GM19452 (cell line): ENCODE results near the gene RNFT2.

Source experiments
- ATAC-seq: cut with Tn5 transposase; IDR thresholded peaks from one replicate; pipeline ENCODE4 v1.9.1; 2021; ENCODE audit not compliant: unreplicated experiment

Gene RNFT2

DNA sequence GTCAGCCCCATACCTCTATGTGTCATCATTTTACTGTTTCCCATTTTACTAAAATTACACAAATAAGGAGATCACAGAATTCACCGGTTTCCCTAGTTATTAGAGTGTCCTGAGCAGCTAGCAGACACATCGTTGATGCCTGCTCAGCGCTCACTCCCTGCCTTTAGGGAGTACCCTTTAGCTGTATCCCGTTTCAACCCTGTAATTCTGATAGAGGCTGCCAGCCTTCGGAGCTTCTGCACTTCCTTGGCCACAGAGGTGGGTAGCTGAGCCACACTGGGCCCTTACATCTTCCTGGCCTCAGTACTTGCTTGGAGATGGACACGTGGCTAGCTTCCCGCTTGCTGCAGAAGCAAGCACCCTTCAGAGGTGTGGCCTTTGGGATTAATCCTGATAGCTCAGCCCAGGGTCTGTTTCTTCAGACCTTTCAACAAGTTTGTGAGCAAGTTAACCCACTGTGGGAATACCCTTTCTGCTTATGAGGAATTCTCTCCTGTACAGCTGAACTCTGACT, 158.4 kb downstream of the RNFT2 start:
- no peak for ATAC-seq

DNA sequence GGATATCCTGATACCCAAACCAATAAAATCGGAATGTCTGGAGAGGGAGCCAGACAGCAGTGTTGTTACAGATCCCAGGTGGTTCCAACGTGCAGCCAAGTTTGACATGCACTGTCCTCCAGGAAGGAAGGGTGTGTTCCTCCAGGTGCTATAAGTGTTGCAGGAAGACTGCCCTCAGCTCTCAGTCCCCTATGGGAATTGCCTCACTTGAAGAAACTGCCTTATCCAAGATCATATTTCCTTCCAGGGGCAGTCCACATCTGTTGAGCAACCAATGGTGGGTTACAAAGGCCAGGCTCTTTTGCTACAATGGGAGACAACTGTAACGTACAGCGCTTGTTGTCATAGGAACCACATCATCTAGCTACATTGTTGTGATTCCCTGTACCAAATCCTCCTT, 159.4 kb downstream of the RNFT2 start:
- ATAC-seq = no peak

DNA sequence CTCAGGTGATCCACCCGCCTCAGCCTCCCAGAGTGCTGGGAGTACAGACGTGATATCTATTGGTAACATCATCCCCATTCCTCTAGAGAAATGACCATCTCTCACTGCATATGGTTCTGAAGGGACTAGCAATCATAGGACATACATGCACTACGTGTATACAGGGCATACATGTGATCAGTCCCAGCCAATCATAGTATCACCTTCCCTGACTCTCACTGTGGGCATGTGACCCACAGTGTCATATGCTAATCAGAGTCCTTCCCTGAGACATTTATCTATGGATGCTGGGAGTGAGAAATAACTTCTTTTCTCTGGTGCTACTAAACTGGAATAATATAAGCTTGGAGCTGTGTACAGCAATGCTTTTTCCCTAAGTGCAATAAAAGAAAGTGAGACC, 160.6 kb downstream of the RNFT2 start:
- no peak for ATAC-seq

DNA sequence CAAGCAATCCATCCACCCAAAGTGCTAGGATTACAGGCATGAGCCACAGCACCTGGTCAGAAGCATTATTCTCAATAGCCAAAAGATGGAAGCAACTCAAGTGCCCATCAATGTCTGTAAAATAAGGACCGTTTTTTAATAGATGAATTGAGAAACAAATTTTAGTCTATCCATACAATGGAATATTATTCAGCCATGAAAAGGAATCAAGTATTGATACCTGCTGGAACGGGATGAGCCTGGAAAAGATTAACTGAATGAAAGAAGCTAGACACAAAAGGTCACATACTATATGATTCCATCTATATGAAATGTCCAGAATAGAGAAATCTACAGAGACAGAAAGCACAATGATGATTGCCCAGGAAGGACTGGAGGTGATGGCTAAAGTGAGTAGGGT, 163.5 kb downstream of the RNFT2 start:
- ATAC-seq = no peak
